Posterior vena cava (tissue), 2 donors: ENCODE results near the gene CDKL4. TPM values are rescaled to one million over a fixed set of nuclear protein-coding genes. Genes with fewer than 3 reads are reported as not detected.
"Not testable (repeated sequence)": the region's sequence is repeated elsewhere in the genome, so short reads cannot be mapped to it uniquely, and the experiment has no call there.

Source experiments
- DNase-seq: peaks from one replicate; pipeline ENCODE4 v3.0.0-alpha.2; 2020; ENCODE audit warnings: low spot score
- intact Hi-C, 2 donors: fragments of 100-400 bp; cut with DNase I; formaldehyde crosslinking; loops; one replicate each; pipeline versions ENCODE4 v1.14.1 to v1.14.2; 2022 to 2023
- total RNA-seq, 2 donors: library from RNA; stranded (reverse); fragmentation: NEBNext Ultra II Directional; extraction: Animal tissue kit (Norgen Biotek cat#: 25700); gene quantifications; one replicate each; pipeline ENCODE4 v1.2.1, GENCODE V29; 2021
- donor health status: DM: yes; HTN: yes; CAD: no.
- donor health status: DM: yes; HTN: yes; CAD: no.

The CDKL4 gene
- total RNA-seq, 2 donors from 2014 or later: 0.46 to 1.2 TPM

GRCh38 chr2:39188960-39189494, 54.7 kb downstream of the CDKL4 start:
- intact Hi-C loops: no loop called here
- no peak for DNase-seq

DNA sequence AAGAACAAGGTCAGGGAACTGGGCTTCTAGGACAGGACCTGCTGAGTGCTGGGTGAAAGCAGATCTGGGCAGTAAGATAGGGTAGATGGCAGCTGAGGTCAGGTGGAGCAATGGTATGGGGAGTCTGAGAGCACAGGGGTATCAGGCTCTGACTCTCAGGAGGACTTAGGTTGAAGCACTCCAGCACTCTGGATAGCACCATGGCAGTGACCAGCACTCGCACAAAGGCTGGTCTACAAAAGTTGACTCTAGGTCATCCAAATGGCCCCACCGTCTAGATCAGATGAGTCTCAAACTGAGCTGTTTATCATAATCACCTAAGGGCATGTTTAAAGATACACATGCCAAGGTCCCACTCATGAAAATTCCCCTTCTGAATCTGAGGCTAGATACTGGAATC, 60.1 kb downstream of the CDKL4 start:
- intact Hi-C loops: no loop called here
- DNase-seq: no peak

DNA sequence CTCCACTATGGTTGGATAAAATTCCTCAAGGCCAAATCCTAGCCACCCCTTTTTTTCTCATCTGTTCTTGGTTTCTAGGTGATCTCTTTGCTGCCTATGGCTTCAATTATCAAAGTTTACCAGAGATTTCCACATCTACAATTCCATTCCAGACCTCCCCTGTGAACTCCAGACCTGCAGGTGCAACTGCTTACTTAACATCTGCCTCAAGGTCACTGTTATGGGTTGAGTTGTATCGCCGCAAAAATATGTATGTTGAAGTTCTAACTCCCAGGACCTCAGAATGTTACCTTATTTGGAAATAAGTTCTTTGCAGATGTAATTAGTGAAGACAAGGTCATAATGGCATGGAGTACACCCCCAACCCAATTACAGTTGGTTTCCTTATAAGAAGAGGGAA, 62.5 kb downstream of the CDKL4 start:
- intact Hi-C loops: no loop called here
- no peak for DNase-seq

DNA sequence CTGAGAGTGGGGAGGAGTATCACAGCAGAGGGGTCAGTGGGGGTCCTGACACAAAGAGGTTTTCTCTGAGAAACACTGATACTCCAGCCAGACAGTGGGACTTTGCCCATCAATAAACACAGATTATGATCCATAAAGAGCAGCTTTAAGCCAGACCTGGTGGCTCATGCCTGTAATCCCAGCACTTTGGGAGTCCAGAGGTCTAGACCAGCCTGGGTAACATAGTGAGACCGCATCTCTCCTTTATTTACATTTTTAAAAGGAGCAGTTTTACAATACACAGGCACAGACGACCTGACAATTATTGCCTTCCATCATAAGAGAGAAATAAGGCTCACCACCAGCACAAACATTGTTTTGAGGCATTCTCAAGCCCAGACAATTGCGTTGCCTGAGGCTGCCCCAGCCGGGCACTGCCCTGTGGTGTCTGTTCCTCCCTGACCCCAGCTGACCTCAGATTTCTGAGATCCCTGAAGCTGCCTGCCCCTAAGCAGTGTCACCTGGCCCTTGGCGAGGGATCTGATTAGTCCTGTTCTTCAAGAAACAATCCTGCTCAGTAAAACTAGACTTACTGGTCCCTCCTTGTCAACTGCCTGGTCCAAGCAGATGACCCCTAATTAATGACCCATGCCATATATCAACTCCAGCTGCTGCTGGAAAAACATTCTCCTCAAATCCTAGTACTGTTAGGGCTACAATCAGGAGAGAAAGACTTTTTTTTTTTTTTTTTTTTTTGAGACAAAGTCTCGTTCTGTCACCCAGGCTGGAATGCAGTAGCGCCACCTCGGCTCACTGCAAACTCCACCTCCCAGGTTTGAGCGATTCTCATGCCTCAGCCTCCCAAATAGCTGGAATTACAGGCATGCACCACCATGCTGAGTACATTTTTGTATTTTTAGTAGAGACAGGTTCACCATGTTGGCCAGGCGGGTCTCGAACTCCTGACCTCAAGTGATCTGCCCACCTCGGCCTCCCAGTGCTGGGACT, 63.5 kb downstream of the CDKL4 start:
- intact Hi-C loops: no loop called here
- no peak for DNase-seq

GRCh38 chr2:39178756-39179155, 65.0 kb downstream of the CDKL4 start:
- intact Hi-C loops: no loop called here
- no peak for DNase-seq

GRCh38 chr2:39176997-39177396, 66.8 kb downstream of the CDKL4 start:
- no peak for DNase-seq
- intact Hi-C loops: no loop called here

DNA sequence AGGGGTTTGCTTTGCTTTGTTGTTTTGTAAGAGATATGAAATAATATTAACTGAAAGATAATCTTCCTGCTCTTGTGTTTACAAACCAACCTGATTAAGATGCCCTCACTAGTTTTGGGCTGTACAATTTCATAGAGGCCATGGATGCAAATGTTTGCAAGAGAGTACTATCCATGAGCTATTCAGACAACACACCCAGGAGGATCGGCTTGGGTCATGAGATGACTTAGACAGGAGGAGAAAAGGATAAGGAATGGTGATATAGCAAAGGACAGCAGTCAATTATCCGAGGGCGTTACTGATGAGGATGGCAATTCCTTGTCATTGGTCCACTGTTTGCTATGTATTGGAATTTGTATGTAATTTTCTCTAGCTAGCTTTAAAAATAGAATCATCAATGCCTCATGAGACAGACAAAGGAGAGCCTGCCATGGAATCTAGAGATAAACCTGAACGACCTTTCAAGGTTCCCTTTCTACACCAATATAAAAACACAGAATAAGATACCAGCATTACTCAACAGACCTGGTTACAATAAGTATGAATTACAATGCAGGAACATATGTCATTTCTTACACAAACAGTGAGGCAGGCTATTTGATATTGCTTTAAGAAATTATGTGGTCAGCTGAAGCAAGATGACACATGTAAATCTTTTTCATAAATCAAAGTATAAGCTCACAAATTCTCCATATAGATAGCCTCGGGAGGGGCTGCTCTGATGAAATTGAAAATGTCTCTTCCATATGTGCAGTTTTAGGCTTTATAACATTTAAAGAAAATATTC, 68.6 kb downstream of the CDKL4 start:
- no peak for DNase-seq
- intact Hi-C loops: no loop called here

GRCh38 chr2:39174022-39174421, 69.7 kb downstream of the CDKL4 start:
- DNase-seq: no peak
- intact Hi-C loops: no loop called here

GRCh38 chr2:39172047-39172706, 71.6 kb downstream of the CDKL4 start:
- DNase-seq, intact Hi-C loops: not testable (repeated sequence)

GRCh38 chr2:39171621-39172020, 72.1 kb downstream of the CDKL4 start:
- intact Hi-C loops: no loop called here
- no peak for DNase-seq

DNA sequence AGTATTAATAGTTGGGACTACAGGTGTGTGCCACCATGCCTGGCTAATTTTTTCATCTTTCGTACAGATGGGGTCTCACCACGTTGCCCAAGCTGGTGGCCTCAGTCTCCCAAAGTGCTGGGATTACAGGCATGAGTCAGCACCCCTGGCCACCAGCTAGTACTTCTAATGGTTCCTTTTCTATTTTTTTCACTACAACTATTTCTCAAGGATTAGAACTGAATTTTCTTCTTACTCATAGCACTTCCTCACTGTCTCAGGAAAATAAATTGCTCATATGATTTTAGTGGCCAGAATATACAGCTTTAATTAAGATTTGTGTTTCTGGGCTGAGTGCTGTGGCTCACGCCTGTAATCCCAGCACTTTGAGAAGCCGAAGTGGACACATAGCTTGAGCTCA, 79.7 kb downstream of the CDKL4 start:
- DNase-seq: no peak
- intact Hi-C loops: no loop called here

- no peak for DNase-seq
- intact Hi-C loops: no loop called here
These were observed 82.8 kb downstream of the CDKL4 start for GRCh38 chr2:39160982-39161381.

- no peak for DNase-seq
- intact Hi-C loops: no loop called here
These were observed 84.5 kb downstream of the CDKL4 start for GRCh38 chr2:39159283-39159682.

DNA sequence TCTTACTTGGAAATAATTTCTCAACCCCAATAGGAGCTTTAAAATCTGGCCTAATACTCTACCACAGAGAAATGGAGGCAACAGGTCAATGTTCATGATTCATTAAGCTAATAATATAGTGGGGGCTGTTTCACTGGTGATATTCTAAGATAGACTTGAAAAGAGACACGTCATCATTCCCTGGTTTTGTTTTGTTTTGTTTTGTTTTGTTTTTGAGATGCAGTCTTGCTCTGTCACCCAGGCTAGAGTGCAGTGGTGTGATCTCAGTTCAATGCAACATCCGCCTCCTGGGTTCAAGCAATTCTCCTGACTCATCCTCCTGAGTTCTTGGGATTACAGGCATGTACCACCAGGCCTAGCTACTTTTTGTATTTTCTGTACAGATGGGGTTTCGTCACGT, 85.4 kb downstream of the CDKL4 start:
- no peak for DNase-seq
- intact Hi-C loops: no loop called here

GRCh38 chr2:39156846-39157245, 86.9 kb downstream of the CDKL4 start:
- intact Hi-C loops: no loop called here
- no peak for DNase-seq

GRCh38 chr2:39156107-39156506, 87.7 kb downstream of the CDKL4 start:
- no peak for DNase-seq
- intact Hi-C loops: no loop called here

DNA sequence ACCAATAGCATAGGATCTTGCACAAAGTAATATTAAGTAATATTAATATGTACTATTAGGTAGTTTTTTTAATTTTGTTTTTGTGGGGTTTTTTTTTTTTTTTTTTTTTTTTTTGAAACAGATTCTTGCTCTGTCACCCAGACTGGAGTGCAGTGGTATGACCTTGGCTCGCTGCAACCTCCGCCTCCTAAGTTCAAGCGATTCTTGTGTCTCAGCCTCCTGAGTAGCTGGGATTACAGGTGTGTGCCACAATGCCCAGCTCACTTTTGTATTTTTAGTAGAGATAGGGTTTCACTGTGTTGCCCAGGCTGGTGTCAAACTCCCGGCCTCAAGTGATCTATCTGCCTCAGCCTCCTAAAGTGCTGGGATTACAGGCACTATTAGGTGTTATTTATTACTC, 88.2 kb downstream of the CDKL4 start:
- intact Hi-C loops, DNase-seq: not testable (repeated sequence)

GRCh38 chr2:39154944-39155343, 88.8 kb downstream of the CDKL4 start:
- intact Hi-C loops: no loop called here
- DNase-seq: no peak

DNA sequence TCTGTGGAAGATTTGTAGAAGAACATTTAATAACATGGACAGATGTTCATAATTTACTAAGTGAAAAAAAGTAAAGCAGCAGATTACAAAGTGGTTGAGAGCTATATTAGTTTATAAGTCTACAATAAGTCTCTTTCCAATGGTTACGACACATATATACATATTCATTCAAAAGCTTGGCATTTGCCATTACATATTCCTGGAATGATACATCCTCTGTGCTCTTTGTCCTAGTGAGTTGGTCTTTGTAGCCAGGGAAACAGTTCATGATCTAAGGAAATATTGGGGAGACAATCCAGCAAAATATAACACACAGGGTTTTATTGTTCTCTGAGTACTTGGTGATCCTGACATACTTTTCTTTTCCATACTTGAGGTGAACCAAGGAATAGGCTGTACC, 90.5 kb downstream of the CDKL4 start:
- intact Hi-C loops: no loop called here
- no peak for DNase-seq

DNA sequence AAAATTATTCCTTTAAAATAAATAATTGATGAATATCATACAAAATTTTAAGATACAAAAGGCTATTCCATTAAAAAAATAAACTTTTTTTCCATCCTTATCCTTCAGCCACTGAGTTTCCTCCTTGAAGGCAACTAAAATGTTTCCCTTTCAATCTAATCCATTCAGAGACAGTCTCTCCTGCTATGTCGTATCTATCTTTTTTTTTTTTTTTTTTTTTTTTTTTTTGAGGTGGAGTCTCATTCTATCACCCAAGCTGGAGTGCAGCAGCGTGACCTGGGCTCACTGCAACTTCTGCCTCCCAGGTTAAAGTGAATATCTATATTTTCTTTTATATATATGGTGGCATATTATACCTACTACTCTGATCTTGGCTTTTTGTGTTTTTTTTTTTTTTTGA, 91.3 kb downstream of the CDKL4 start:
- DNase-seq: no peak
- intact Hi-C loops: no loop called here
